GM23248 (cell line): ENCODE results near the gene CDK5.

Source experiments
- EZH2 ChIP-seq: fragments of 200-600 bp; sonication (generic); IDR thresholded peaks from 2 replicates; pipeline ENCODE4 v1.6.1; 2018; ENCODE audit warnings: antibody characterized with exemption, mild to moderate bottlenecking; ENCODE audit not compliant: insufficient read depth, poor library complexity, severe bottlenecking
- EZH2phosphoT487 ChIP-seq: fragments of 200-600 bp; sonication (generic); IDR thresholded peaks from 2 replicates; pipeline ENCODE4 v1.6.1; 2018; ENCODE audit warnings: antibody characterized with exemption, moderate library complexity, mild to moderate bottlenecking, low read depth; ENCODE audit not compliant: insufficient read depth

GRCh38 chr7:151024435-151025056 is 33.2 kb downstream of the CDK5 start, which contains the start of gene ATG9B:
- no peak for TF ChIP-seq EZH2
- TF ChIP-seq EZH2phosphoT487: no peak
